Measurements from ENCODE around the gene DNASE2.
A peak's percentile ranks its signal among the peaks of the same experiment; 100 is the strongest.
"Not testable (repeated sequence)": the region's sequence is repeated elsewhere in the genome, so short reads cannot be mapped to it uniquely, and the experiment has no call there.

Gene DNASE2

DNA sequence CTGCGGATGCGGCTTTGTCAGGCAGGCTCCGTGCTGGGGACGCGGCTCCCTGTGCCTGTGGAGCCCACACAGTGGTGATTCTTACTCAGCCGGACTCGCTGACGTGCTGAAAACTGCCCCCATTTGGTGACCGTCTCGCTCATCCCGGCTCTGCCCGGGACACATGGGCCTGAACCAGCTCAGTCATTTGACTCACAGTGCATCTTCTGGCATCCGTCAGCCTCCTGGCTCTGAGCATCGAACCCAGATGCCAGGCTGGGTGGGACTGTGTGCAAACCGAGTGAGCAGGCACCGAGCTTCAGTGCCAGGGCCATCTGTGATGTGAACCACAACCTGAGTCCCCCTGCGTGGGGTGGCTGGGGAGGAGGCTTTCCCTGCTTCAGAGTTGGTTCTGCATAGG, 15.2 kb upstream of the DNASE2 start:
- no peak for ATAC-seq (replicated peaks)
- H3K27ac Mint-ChIP-seq: no peak overlapping the region
- peaks cover 20% of the 10 kb centered on the region for H3K36me3 Mint-ChIP-seq (ENCODE audit: insufficient read depth)

DNA sequence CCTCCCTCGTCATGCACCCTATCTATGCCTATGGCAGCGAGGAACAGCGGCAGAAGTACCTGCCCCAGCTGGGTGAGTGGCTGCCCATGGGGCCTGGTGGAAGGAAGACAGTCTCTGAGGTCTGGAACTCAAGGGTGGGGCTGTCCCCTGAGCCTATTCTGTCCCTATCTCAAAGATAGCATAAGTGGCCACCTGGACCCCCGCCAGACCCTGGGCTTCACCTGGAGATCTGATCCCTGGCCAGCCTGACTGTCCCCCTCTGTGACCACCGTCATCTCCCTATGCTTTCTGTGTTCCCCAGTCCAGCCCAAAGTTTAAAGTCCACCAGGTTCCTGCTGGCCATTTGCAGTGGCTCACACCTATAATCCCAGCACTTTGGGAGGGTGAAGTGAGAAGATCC, 12.3 kb upstream of the DNASE2 start:
- Mint-ChIP-seq H3K9me3 (no peaks in the 10 kb centered on the region), H3K36me3 (ENCODE audit: insufficient read depth) (peaks cover 34% of the 10 kb centered on the region), H3K27ac (peak overlapping the region in 1 of 2 donors; percentile 67), H3K4me1 (ENCODE audit: low read depth in 2 of 2) (peaks cover 17 to 18% of the 10 kb centered on the region in 2 donors), H3K4me3 (peak overlapping the region in 1 of 2 donors; percentile 99), H3K27me3 (no peaks in the 10 kb centered on the region)
- no peak for ATAC-seq (replicated peaks)
- no peak for DNase-seq

More for the DNA sequence above, 15.2 kb upstream of the DNASE2 start:
- DNase-seq: no peak
- H3K27me3 Mint-ChIP-seq: no peaks in the 10 kb centered on the region
- peaks cover 8 to 10% of the 10 kb centered on the region in 2 donors for H3K4me1 Mint-ChIP-seq (ENCODE audit: low read depth in 2 of 2)
- H3K4me3 Mint-ChIP-seq: no peak overlapping the region
- no peaks in the 10 kb centered on the region for H3K9me3 Mint-ChIP-seq

DNA sequence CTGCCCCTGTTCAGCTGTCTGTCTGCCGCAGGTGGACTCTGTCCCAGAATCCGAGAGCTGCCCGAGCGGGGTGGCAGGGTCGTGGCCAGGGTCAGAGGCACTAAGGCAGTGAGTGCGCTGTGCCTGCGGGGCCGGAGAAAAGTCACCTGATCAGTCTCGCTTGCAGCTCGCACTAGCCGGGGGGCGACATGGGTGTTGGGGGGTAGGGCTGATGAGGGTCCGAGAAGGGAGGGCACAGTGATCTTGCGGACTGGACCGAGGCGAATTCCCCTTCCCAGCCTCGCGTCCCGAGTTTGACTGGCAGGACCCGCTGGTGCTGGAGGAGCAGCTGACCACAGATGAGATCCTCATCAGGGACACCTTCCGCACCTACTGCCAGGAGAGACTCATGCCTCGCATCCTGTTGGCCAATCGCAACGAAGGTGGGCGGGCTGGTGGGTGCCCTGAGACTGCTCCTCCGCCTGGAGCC, 10.3 kb upstream of the DNASE2 start:
- Mint-ChIP-seq H3K4me3 (peak overlapping the region; percentile 96 to 99), H3K4me1 (ENCODE audit: low read depth in 2 of 2) (peaks cover 18% of the 10 kb centered on the region in 2 donors), H3K9me3 (no peaks in the 10 kb centered on the region), H3K36me3 (ENCODE audit: insufficient read depth) (peaks cover 29% of the 10 kb centered on the region), H3K27ac (peak overlapping the region; percentile 92 to 96), H3K27me3 (no peaks in the 10 kb centered on the region)
- DNase-seq (no peak), ATAC-seq (replicated peaks) (no peak)

DNA sequence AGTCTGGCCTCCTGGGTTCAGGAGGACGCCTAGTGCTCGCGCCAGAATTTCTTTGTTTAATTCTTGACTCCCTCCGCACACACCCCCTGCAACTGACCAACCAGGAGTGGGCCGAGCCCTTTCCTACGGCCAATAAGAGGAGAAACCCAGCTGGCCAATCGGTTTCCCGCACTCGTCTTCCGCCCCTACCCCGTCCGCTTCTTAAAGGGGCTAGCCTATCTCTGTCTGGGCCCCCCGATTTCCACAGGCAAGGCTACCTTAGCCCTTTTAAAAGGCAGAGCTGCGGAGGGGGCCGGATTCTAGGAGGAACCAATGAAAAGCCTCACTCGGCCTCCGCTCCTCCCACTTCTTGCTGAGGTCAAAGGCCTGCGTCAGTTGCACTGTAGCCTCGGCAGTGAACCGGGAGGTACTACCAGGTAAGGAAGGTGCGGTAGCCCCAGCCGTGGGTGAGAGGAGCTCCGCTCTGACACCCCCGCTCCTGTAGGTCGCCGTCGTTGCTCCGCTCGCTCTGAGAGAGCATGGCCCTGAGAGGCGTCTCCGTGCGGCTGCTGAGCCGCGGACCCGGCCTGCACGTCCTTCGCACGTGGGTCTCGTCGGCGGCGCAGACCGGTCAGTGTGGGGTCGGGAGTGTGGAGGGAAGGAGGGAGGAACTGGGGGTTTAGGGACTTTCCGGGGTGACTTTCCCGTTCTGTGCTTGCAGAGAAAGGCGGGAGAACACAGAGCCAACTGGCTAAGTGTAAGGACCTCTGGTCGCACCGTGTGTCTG, 9.7 kb upstream of the DNASE2 start, which contains the start of gene GCDH:
TSS of gene GCDH (plus strand) at position 374 of the 766 bp plus-strand sequence. CDS start at position 519, 145 bp downstream.
- ATAC-seq (replicated peaks) (peak; percentile 91), DNase-seq (peak; percentile 91 to 95 (median 93))
- H3K27ac Mint-ChIP-seq: peak within 1 kb of the TSS; percentile 92 to 96
- H3K27me3 Mint-ChIP-seq: no peaks in the 10 kb centered on the region
- peak within 1 kb of the TSS; percentile 96 to 99 for H3K4me3 Mint-ChIP-seq
- H3K36me3 Mint-ChIP-seq (ENCODE audit: insufficient read depth): peaks cover 30% of the 10 kb centered on the region
- peaks cover 21% of the 10 kb centered on the region in 2 donors for H3K4me1 Mint-ChIP-seq (ENCODE audit: low read depth in 2 of 2)
- H3K9me3 Mint-ChIP-seq: no peaks in the 10 kb centered on the region

DNA sequence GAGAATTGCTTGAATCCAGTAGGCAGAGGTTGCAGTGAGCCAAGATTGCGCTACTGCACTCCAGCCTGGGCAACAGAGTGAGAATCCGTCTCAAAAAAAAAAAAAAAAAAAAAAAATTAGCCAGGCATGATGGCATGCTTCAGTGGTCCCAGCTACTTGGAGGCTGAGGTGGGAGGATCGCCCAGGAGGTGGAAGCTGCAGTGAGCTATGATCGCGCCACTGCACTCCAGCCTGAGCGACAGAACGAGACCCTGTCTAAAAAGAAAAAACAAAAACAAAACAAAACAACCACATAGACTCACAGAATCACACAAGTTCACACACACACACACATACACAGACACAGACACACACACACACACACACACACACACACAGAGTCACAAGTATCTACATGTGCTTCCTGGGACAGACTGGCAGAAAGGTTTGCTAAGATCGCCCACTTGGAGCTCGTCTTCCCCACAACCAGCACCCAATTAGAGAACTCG, 9.1 kb upstream of the DNASE2 start:
- not testable (repeated sequence) for DNase-seq; H3K9me3 Mint-ChIP-seq; ATAC-seq (replicated peaks); H3K27me3 Mint-ChIP-seq
- Mint-ChIP-seq H3K4me1 (ENCODE audit: low read depth in 2 of 2) (peaks cover 21% of the 10 kb centered on the region in 2 donors), H3K27ac (peak overlapping the region; percentile 92 to 96), H3K36me3 (ENCODE audit: insufficient read depth) (peaks cover 24% of the 10 kb centered on the region), H3K4me3 (peak overlapping the region; percentile 96 to 99)

DNA sequence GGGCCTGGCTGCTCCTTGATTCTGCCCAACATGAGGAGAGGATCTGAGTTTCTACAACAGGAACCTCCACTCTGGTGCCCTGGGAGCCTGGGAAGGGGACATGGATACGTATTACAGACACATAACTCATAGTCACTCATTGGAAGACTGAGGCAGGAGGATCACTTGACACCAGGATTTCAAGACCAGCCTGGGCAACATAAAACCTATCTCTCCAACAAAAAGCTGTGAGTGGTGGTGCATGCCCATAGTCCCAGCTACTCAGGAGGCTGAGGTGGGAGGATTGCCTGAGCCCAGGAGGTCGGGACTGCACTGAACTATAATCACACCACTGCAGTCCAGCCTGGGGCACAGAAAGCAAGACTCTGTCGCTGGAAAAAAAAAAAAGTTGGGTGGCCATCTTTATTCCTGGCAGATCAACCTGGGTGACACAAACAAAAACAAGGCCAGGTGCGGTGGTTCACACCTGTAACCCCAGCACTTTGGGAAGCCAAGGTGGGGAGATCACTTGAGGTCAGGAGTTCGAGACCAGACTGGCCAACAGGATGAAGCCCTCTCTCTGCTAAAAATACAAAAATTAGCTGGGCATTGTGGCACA, 6.9 kb upstream of the DNASE2 start:
- DNase-seq: no peak
- no peak for ATAC-seq (replicated peaks)
- Mint-ChIP-seq H3K9me3 (no peaks in the 10 kb centered on the region), H3K27me3 (no peaks in the 10 kb centered on the region), H3K4me3 (no peak overlapping the region), H3K4me1 (ENCODE audit: low read depth in 2 of 2) (peaks cover 27 to 29% of the 10 kb centered on the region in 2 donors), H3K36me3 (ENCODE audit: insufficient read depth) (peaks cover 23% of the 10 kb centered on the region), H3K27ac (no peak overlapping the region)

DNA sequence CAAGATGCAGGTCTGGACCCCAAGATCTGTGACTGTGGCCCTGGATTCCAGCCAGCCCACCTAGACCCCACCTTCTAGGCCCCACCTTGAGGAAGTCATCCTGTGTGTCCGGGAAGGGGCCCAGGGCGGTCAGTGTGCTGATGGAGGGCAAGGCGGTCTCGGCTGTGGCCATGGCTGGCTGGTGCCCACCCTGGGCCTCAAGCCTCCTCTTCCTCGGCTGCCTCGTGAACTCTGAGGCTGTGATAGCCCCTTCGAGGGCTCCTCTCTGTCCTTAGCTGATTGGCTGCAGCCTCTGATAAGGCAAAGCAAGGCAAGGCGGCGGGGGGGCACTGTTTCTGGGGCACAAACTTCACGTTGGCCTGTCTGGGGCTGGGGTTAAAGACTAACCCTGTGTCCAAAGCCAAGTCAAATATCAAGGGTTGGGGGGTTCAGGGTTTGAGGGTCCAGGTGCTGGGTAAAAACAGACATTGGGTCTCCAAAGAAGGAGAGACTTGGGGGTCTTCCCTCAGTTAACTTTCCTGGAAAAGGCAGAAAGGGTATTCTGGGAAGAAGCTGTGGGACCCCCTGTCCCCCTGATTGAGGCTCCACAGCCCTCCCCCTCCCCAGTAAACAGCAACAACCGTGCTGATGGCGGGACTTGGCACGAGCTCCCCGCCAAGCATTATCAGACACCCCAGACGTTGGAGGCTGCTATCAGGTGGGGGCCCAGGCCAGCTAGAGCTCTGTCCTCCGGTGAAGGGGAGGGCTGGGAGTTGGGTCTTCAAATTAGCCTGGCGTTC, 5.9 kb upstream of the DNASE2 start, which contains the start of gene KLF1:
TSS of gene KLF1 (minus strand) at position 233 of the 779 bp plus-strand sequence. CDS start at position 172, 61 bp downstream.
- Mint-ChIP-seq H3K36me3 (ENCODE audit: insufficient read depth) (peaks cover 23% of the 10 kb centered on the region), H3K9me3 (no peaks in the 10 kb centered on the region), H3K27ac (peak within 1 kb of the TSS in 1 of 2 donors; percentile 28), H3K4me3 (peak within 1 kb of the TSS; percentile 69 to 70), H3K27me3 (no peaks in the 10 kb centered on the region), H3K4me1 (ENCODE audit: low read depth in 2 of 2) (peaks cover 25 to 30% of the 10 kb centered on the region in 2 donors)
- ATAC-seq (replicated peaks): no peak
- DNase-seq: no peak

DNA sequence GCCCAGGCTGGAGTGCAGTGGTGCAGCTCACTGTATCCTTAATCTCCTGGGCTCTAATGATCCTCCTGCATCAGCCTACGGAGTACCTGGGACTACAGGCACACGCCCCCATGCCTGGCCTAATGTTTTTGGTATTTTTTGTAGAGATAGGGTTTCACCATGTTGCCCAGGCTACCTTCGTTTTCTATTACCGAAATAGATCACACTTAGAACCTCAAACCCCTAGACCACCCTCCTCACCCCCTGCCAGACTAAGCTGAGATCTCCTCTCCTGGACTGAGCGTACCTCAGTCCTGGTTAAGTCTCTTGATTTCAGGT, 5.4 kb upstream of the DNASE2 start:
- Mint-ChIP-seq H3K27ac (peak overlapping the region in 1 of 2 donors; percentile 28), H3K27me3 (no peaks in the 10 kb centered on the region), H3K36me3 (ENCODE audit: insufficient read depth) (peaks cover 23% of the 10 kb centered on the region), H3K4me1 (ENCODE audit: low read depth in 2 of 2) (peaks cover 21 to 28% of the 10 kb centered on the region in 2 donors), H3K9me3 (no peaks in the 10 kb centered on the region), H3K4me3 (peak overlapping the region; percentile 69 to 70)
- DNase-seq (no peak), ATAC-seq (replicated peaks) (no peak)

DNA sequence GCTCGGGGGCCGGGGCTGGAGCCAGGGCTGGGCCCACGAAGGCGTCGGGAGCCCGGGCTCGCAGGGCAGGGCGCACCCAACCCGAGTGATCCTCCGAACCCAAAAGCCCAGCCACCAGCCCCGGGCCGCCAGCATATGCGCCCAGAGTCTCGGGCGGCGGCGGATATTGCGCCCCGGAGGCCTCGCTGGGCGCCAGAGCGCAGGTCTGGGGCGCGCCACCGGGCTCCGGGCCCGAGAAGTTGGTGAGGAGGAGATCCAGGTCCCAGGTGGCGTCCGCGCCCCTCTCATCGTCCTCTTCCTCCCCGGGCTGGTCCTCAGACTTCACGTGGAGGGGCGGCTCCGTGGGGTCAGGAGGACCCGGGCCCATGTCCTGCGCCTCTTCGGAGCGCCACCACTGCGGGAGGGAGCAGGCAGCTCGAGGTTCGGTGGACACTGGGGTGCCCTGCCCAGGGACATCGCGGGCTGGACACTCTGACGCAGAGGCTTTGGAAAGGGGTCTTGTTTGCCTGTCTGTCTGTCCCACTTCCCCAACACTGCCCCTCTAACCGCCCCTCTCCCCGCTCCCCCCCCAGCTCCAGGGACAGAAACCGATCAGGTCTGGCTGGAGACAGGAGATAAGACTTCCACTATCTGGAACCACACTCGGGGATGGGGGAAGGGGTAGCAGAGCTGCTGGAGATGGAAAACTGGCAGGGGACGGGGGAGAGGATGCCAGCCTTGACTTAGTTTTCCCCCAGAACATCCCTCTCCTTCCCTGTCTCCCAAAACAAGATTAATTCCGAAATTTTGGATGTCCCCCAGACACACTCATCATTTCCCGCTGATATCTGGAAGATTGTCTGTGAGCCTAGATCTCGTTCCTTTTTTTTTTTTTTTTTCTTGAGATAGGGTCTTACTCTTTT, 4.8 kb upstream of the DNASE2 start:
- Mint-ChIP-seq H3K27me3 (no peaks in the 10 kb centered on the region), H3K27ac (peak overlapping the region in 1 of 2 donors; percentile 28), H3K4me1 (ENCODE audit: low read depth in 2 of 2) (peaks cover 18 to 24% of the 10 kb centered on the region in 2 donors)

DNA sequence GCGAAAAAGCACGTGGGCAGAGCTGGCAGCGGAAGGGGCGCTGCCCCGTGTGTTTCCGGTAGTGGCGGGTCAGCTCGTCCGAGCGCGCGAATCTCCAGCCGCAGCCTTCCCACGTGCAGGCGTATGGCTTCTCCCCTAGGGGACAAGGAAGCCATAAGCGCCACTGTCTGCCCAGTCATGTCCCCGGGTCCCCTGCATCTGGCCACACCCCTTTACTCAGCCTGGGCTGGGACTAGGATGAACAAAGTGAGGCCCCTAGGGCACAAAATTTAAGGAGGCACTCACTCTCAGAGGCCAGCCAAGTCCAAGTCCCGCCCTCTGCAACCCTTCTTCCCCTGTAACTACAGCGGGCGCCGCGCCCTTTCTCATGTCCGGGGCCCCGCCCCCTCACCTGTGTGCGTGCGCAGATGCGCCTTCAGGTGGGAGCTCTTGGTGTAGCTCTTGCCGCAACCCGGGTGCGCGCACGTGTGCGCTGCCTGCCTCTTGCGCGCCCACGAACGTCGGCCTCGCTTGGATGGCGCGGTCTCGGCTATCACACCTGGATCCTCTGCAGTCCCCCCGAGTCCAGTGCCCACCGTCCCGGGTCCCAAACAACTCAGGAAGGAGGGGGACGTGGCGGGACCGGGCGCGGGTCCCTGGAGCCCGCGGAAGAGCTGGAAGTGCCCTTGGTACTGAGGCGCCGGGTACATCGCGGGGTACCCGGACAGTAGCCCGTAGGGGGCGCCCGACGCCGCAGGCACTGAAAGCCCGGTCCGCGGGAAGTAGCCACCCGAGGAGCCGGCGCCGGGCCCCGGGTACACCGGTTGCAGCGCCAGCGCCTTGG, 3.9 kb upstream of the DNASE2 start:
- Mint-ChIP-seq H3K27ac (peak overlapping the region in 1 of 2 donors; percentile 80), H3K9me3 (no peaks in the 10 kb centered on the region), H3K4me3 (peak overlapping the region; percentile 89 to 92), H3K4me1 (ENCODE audit: low read depth in 2 of 2) (peaks cover 19 to 24% of the 10 kb centered on the region in 2 donors), H3K27me3 (no peaks in the 10 kb centered on the region), H3K36me3 (ENCODE audit: insufficient read depth) (peaks cover 20% of the 10 kb centered on the region)
- ATAC-seq (replicated peaks) (peak; percentile 70), DNase-seq (peak; percentile 74 to 81 (median 79))

More for the DNA sequence above, 4.8 kb upstream of the DNASE2 start:
- peaks cover 26% of the 10 kb centered on the region for H3K36me3 Mint-ChIP-seq (ENCODE audit: insufficient read depth)
- H3K4me3 Mint-ChIP-seq: peak overlapping the region; percentile 69 to 70
- DNase-seq (no peak), ATAC-seq (replicated peaks) (peak; percentile 11)
- no peaks in the 10 kb centered on the region for H3K9me3 Mint-ChIP-seq

DNA sequence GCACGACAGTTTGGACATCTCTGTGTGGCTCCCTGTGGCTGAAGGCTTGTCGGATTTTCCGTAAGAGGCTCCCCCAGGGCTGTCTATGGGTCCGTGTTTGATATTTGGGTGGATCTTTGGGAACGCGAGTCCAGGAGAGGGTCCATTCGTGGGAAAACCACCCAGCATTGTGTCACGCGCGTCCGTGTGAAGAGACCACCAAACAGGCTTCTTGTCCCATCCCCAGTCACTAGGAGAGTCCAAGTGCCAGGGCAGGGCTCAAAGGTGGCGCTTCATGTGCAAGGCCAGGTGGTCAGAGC, 3.3 kb upstream of the DNASE2 start:
- Mint-ChIP-seq H3K36me3 (ENCODE audit: insufficient read depth) (peaks cover 20% of the 10 kb centered on the region), H3K4me3 (peak overlapping the region; percentile 89 to 92), H3K27ac (no peak overlapping the region), H3K9me3 (no peaks in the 10 kb centered on the region), H3K4me1 (ENCODE audit: low read depth in 2 of 2) (peaks cover 24 to 28% of the 10 kb centered on the region in 2 donors), H3K27me3 (no peaks in the 10 kb centered on the region)
- DNase-seq: no peak
- no peak for ATAC-seq (replicated peaks)

DNA sequence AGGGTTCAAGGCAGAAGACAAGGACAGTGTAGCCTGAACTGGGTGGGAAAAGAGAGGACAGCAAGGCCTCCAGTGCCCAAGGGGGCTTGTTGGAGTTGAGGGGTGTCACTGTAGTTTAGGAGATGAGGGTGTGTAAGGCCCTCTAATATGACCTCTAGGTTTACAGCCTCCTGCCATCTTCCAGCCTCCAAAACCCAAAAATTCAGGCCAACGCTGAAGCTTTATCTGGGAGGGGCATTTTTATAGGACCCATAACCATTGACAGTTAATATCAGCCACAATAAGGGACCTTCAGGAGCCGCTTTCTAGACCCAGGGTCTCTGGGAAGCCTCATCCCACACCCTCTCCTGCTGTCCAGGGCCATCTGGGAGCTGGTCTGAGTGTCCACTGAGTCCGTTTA, 3.0 kb upstream of the DNASE2 start:
- peaks cover 28 to 30% of the 10 kb centered on the region in 2 donors for H3K4me1 Mint-ChIP-seq (ENCODE audit: low read depth in 2 of 2)
- H3K36me3 Mint-ChIP-seq (ENCODE audit: insufficient read depth): peaks cover 23% of the 10 kb centered on the region
- H3K27me3 Mint-ChIP-seq: no peaks in the 10 kb centered on the region
- peak overlapping the region; percentile 89 to 92 for H3K4me3 Mint-ChIP-seq
- no peaks in the 10 kb centered on the region for H3K9me3 Mint-ChIP-seq
- DNase-seq (no peak), ATAC-seq (replicated peaks) (no peak)
- H3K27ac Mint-ChIP-seq: no peak overlapping the region
